Thoracic aorta (tissue), 2 donors: ENCODE measurements around the gene ZNRF1. TPM values are rescaled to one million over a fixed set of nuclear protein-coding genes. Genes with fewer than 3 reads are reported as not detected.

Experiments
- ATAC-seq: fragments of 150-250 bp; one replicate; pipeline ENCODE4 v1.8.0; 2017; ENCODE audit warnings: low read depth; ENCODE audit not compliant: insufficient number of reproducible peaks, low FRiP score
- DNase-seq: peaks from one replicate; pipeline ENCODE4 v3.0.0-alpha.2; 2020; ENCODE audit warnings: low spot score
- H3K27ac ChIP-seq, 2 donors: fragments of 200-600 bp; sonication (generic); 1 replicate in 1 of 2; 2 replicates in 1 of 2; pipeline ENCODE4 v1.5.1; 2016; ENCODE audit warnings: mild to moderate bottlenecking in 2 of 2, moderate library complexity in 2 of 2
- H3K27me3 ChIP-seq: fragments of 200-600 bp; sonication (generic); replicated peaks from 2 replicates; pipeline ENCODE4 v1.6.0; 2016; ENCODE audit warnings: mild to moderate bottlenecking; ENCODE audit not compliant: insufficient read depth
- H3K36me3 ChIP-seq: fragments of 200-600 bp; sonication (generic); one replicate; pipeline ENCODE4 v1.5.1; 2016
- H3K4me1 ChIP-seq, 2 donors: fragments of 200-600 bp; sonication (generic); 1 replicate in 1 of 2; 2 replicates in 1 of 2; pipeline versions ENCODE4 v1.5.1 to v1.6.0; 2016; ENCODE audit warnings: low read depth in 2 of 2, mild to moderate bottlenecking in 1 of 2; ENCODE audit not compliant: control insufficient read depth in 1 of 2
- H3K4me3 ChIP-seq: fragments of 200-600 bp; sonication (generic); 2 replicates; pipeline ENCODE4 v1.5.1; 2016; ENCODE audit warnings: mild to moderate bottlenecking
- H3K9me3 ChIP-seq: fragments of 200-600 bp; sonication (generic); 2 replicates; pipeline ENCODE4 v1.5.1; 2016
- total RNA-seq, 2 donors: library from RNA; depleted of rRNA; stranded (reverse); fragments of >200 nt; gene quantifications; one replicate each; pipeline versions ENCODE4 v1.1.0 to v1.2.3, GENCODE V29; 2016
- TF ChIP-seq, protein P1 (sequence below): fragments of 200-600 bp; sonication (generic); IDR thresholded peaks from one replicate; pipeline ENCODE4 v1.5.1; 2019; ENCODE audit warnings: antibody characterized with exemption

The ZNRF1 gene
- total RNA-seq, 2 donors from 2014 or later: 16.9 to 27.1 TPM

DNA sequence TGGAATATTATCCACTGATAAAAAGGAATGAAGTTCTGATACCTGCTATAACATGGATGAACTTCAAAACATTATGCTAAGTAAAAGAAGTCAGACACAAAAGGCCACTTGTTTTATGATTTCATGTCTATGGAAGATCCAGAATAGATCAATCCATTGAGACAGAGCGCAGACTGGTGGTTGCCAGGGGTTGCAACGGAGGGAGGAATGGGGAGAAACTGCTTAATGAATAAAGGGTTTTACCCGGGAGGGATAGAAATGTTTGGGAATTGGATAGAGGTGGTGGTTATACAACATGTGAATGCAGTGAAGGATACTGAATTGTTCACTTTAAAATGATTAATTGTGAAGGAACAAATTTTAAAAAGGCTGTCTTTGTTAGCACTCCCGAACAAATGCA lies 44.1 kb upstream of the ZNRF1 start:
- Histone ChIP-seq H3K36me3 (peaks cover 34% of the 10 kb centered on the region), H3K9me3 (no peaks in the 10 kb centered on the region)

DNA sequence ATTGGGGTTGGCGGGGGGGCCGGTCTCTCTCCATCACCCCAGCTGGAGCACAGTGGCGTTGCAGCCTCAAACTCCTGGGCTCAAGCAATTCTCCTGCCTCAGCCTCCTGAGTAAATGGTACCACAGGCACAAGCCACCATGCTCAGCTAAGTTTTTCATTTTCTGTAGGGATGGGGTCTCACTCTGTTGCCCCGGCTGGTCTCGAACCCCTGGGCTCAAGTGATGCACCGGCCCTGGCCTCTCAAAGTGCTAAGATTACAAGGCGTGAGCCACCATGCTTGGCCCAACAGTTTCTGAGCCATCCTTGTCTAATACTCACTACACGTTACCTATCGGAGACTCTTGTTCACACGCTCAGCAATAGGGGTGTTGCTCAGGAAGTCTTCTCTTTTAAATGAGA lies 25.5 kb upstream of the ZNRF1 start:
- no peak for ATAC-seq
- DNase-seq: no peak
- peaks cover 3% of the 10 kb centered on the region for H3K36me3 ChIP-seq

More for the DNA sequence above, 44.1 kb upstream of the ZNRF1 start:
- Histone ChIP-seq H3K4me3 (no peak overlapping the region), H3K4me1 (no peaks in the 10 kb centered on the region), H3K27ac (no peak overlapping the region), H3K27me3 (no peaks in the 10 kb centered on the region)
- no peak for DNase-seq
- no peak for ATAC-seq
- TF ChIP-seq, protein P1, sequence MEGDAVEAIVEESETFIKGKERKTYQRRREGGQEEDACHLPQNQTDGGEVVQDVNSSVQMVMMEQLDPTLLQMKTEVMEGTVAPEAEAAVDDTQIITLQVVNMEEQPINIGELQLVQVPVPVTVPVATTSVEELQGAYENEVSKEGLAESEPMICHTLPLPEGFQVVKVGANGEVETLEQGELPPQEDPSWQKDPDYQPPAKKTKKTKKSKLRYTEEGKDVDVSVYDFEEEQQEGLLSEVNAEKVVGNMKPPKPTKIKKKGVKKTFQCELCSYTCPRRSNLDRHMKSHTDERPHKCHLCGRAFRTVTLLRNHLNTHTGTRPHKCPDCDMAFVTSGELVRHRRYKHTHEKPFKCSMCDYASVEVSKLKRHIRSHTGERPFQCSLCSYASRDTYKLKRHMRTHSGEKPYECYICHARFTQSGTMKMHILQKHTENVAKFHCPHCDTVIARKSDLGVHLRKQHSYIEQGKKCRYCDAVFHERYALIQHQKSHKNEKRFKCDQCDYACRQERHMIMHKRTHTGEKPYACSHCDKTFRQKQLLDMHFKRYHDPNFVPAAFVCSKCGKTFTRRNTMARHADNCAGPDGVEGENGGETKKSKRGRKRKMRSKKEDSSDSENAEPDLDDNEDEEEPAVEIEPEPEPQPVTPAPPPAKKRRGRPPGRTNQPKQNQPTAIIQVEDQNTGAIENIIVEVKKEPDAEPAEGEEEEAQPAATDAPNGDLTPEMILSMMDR: no peak

DNA sequence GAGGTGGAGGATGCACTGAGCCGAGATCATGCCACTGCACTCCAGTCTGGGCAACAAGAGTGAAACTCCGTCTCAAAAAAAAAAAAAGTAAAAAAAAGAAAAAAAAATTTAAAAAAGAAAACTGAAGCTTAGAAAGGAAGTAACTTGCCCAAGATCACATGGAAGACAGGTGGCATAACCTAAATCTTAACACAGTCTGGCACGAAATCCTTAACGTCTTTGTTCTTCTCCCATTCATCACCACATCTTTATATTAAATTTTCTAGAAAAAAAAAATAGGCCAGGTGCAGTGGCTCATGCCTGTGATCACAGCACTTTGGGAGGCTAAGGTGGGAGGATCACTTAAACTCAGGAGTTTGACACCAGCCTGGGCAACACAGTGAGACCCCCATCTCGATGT lies 23.2 kb upstream of the ZNRF1 start:
- ATAC-seq (no peak), DNase-seq (no peak)
- peaks cover 3% of the 10 kb centered on the region for H3K36me3 ChIP-seq
- no peaks in the 10 kb centered on the region for H3K9me3 ChIP-seq
- H3K27me3 ChIP-seq: no peaks in the 10 kb centered on the region
- H3K4me1 ChIP-seq: no peaks in the 10 kb centered on the region
- no peak overlapping the region for H3K27ac ChIP-seq
- no peak overlapping the region for H3K4me3 ChIP-seq
- TF ChIP-seq, protein P1: no peak

More for the DNA sequence above, 25.5 kb upstream of the ZNRF1 start:
- Histone ChIP-seq H3K9me3 (no peaks in the 10 kb centered on the region), H3K4me1 (no peaks in the 10 kb centered on the region), H3K27me3 (no peaks in the 10 kb centered on the region), H3K4me3 (no peak overlapping the region), H3K27ac (no peak overlapping the region)
- TF ChIP-seq, protein P1: no peak

DNA sequence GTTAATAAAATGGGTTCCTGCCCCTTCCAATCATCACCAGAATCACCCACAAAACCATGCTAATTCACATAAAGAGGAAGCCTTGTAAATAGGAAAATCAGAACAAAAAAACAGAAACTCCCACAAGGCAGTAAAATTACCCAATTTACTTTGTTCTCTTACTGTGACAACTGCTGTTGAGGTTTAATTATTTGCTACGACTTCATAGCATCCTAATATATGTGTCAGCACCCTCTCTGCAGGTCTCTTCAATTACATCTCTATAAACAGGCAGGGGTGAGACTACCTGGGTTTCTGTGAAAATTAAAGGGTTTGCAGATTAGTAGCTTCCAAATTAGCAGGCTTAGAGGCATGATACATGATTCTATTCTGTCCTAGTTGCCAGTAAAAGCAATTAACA lies 16.6 kb upstream of the ZNRF1 start:
- Histone ChIP-seq H3K4me1 (peaks cover 6 to 21% of the 10 kb centered on the region in 2 donors), H3K9me3 (no peaks in the 10 kb centered on the region), H3K36me3 (no peaks in the 10 kb centered on the region), H3K27ac (no peak overlapping the region), H3K4me3 (no peak overlapping the region), H3K27me3 (no peaks in the 10 kb centered on the region)
- TF ChIP-seq, protein P1: no peak
- DNase-seq (no peak), ATAC-seq (no peak)

DNA sequence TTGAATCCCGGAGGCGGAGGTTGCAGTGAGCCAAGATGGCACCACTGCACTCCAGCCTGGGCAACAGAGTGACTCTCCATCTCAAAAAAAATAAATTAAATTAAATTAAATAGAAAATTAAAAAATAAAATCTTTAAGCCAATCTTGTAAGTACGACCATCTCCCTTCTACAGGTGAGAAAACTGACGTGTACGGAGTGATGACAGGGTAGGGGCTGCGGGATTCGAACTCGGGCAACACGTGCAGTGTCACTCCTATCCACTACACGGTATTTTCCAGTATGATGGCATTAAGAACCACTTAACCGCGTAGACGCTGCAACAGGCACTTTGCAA lies 14.7 kb upstream of the ZNRF1 start:
- TF ChIP-seq, protein P1: no peak
- peaks cover 6 to 21% of the 10 kb centered on the region in 2 donors for H3K4me1 ChIP-seq
- no peaks in the 10 kb centered on the region for H3K27me3 ChIP-seq
- H3K36me3 ChIP-seq: no peaks in the 10 kb centered on the region
- peak overlapping the region in 1 of 2 donors; percentile 50 for H3K27ac ChIP-seq
- no peak for DNase-seq
- H3K9me3 ChIP-seq: no peaks in the 10 kb centered on the region
- ATAC-seq: no peak
- peak overlapping the region; percentile 100 for H3K4me3 ChIP-seq
